Endodermal cell (in vitro differentiated cells): ENCODE data around the gene ACTR6. TPM values are rescaled to one million over a fixed set of nuclear protein-coding genes. Genes with fewer than 3 reads are reported as not detected.

Experiments
- DNase-seq: peaks from one replicate; pipeline ENCODE4 v3.0.0-alpha.2; 2017
- H3K27ac ChIP-seq: 2 replicates; pipeline ENCODE4 v1.5.1; 2013; ENCODE audit warnings: mild to moderate bottlenecking, low read depth, low read length, moderate library complexity
- H3K27me3 ChIP-seq: 2 replicates; pipeline ENCODE4 v1.6.1; 2013; ENCODE audit warnings: mild to moderate bottlenecking, low read length, moderate library complexity; ENCODE audit not compliant: insufficient read depth, control insufficient read depth, poor library complexity, severe bottlenecking
- H3K36me3 ChIP-seq: 2 replicates; pipeline ENCODE4 v1.7.0; 2013; ENCODE audit warnings: mild to moderate bottlenecking, low read length, moderate library complexity; ENCODE audit not compliant: control insufficient read depth, insufficient read depth
- H3K4me1 ChIP-seq: one replicate; pipeline ENCODE4 v1.7.0; 2013; ENCODE audit warnings: low read length; ENCODE audit not compliant: control insufficient read depth, insufficient read depth
- H3K4me3 ChIP-seq: 2 replicates; pipeline ENCODE4 v1.5.1; 2013; ENCODE audit warnings: mild to moderate bottlenecking, low read length, moderate library complexity
- H3K9ac ChIP-seq: 2 replicates; pipeline ENCODE4 v1.6.1; 2013; ENCODE audit warnings: mild to moderate bottlenecking, low read length, moderate library complexity; ENCODE audit not compliant: poor library complexity, severe bottlenecking; ENCODE audit errors: extremely low read depth
- H3K9me3 ChIP-seq: 2 replicates; pipeline ENCODE4 v1.6.1; 2013; ENCODE audit warnings: mild to moderate bottlenecking, low read length, moderate library complexity; ENCODE audit not compliant: control insufficient read depth
- H3K27ac Mint-ChIP-seq: 2 replicates; pipeline ENCODE4 v1.8.0; 2020; ENCODE audit warnings: mixed read lengths
- H3K27me3 Mint-ChIP-seq: 2 replicates; pipeline ENCODE4 v1.8.0; 2021; ENCODE audit warnings: mild to moderate bottlenecking, mixed read lengths; ENCODE audit not compliant: insufficient read depth
- H3K36me3 Mint-ChIP-seq: 2 replicates; pipeline ENCODE4 v1.8.0; 2020; ENCODE audit warnings: low read depth, mixed read lengths
- H3K4me1 Mint-ChIP-seq: 2 replicates; pipeline ENCODE4 v1.8.0; 2020; ENCODE audit warnings: mixed read lengths
- H3K4me3 Mint-ChIP-seq: 2 replicates; pipeline ENCODE4 v1.8.0; 2020; ENCODE audit warnings: mild to moderate bottlenecking, moderate library complexity, mixed read lengths
- H3K9me3 Mint-ChIP-seq: 2 replicates; pipeline ENCODE4 v1.8.0; 2020; ENCODE audit warnings: mild to moderate bottlenecking, mixed read lengths
- WGBS, 2 experiments: methylation state at CpG; one replicate each; pipeline versions ENCODE4 v1.1.5 to v1.1.7; 2013; ENCODE audit warnings: missing lambda C conversion rate in 2 of 2, mixed read lengths in 1 of 2; ENCODE audit not compliant: insufficient coverage in 1 of 2, insufficient read length in 1 of 2; 5-methylcytosine and 5-hydroxymethylcytosine counted together
- total RNA-seq, 2 donors: library from RNA; stranded (reverse); fragmentation: NEBNext Ultra II Directional in 1 of 2; extraction: Animal tissue kit (Norgen Biotek cat#: 25700) in 1 of 2; gene quantifications; 2 replicates in 1 of 2; 3 replicates in 1 of 2; pipeline ENCODE4 v1.2.1, GENCODE V29; 2021
- TF ChIP-seq, protein P1 (sequence below): fragments of 200-600 bp; sonication (generic); conservative IDR thresholded peaks from 2 replicates; pipeline ENCODE4 v1.5.0; 2021; ENCODE audit warnings: antibody characterized with exemption, mild to moderate bottlenecking

ACTR6 gene
- total RNA-seq, 2 donors from 2014 or later, result 39.4 to 47.8 TPM

DNA sequence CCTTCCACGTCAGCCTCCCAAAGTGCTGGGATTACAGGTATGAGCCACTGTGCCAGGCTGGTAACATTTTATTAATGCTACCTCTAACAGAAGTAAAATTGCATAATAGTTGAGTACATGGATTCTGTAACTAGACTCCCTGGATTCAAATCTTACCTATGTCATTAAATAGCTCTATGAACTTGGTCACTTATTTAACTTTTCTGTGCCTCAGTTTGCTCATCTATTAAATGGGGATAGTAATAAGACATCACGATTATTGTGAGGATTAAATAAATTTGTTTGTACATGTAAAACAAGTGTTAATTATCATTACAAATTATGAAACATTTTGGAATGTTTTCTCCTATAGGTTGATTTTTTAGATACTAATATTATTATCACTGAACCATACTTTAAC, 6.7 kb downstream of the ACTR6 start:
- Histone ChIP-seq H3K27me3 (no peaks in the 10 kb centered on the region), H3K9me3 (no peaks in the 10 kb centered on the region), H3K9ac (no peak overlapping the region), H3K36me3 (peaks cover 55% of the 10 kb centered on the region), H3K4me3 (no peak overlapping the region), H3K27ac (no peak overlapping the region), H3K4me1 (no peaks in the 10 kb centered on the region)
- Mint-ChIP-seq H3K4me1 (no peaks in the 10 kb centered on the region), H3K27me3 (no peaks in the 10 kb centered on the region), H3K27ac (no peak overlapping the region), H3K36me3 (peaks cover 45% of the 10 kb centered on the region), H3K9me3 (no peaks in the 10 kb centered on the region), H3K4me3 (no peak overlapping the region)
- 86% methylated on average over 1 of the region's 2 CpGs; no CpG with 5 or more reads in 1 of the 2 experiments for WGBS, 2 experiments
- TF ChIP-seq, protein P1, sequence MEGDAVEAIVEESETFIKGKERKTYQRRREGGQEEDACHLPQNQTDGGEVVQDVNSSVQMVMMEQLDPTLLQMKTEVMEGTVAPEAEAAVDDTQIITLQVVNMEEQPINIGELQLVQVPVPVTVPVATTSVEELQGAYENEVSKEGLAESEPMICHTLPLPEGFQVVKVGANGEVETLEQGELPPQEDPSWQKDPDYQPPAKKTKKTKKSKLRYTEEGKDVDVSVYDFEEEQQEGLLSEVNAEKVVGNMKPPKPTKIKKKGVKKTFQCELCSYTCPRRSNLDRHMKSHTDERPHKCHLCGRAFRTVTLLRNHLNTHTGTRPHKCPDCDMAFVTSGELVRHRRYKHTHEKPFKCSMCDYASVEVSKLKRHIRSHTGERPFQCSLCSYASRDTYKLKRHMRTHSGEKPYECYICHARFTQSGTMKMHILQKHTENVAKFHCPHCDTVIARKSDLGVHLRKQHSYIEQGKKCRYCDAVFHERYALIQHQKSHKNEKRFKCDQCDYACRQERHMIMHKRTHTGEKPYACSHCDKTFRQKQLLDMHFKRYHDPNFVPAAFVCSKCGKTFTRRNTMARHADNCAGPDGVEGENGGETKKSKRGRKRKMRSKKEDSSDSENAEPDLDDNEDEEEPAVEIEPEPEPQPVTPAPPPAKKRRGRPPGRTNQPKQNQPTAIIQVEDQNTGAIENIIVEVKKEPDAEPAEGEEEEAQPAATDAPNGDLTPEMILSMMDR, result no peak
- no peak for DNase-seq

DNA sequence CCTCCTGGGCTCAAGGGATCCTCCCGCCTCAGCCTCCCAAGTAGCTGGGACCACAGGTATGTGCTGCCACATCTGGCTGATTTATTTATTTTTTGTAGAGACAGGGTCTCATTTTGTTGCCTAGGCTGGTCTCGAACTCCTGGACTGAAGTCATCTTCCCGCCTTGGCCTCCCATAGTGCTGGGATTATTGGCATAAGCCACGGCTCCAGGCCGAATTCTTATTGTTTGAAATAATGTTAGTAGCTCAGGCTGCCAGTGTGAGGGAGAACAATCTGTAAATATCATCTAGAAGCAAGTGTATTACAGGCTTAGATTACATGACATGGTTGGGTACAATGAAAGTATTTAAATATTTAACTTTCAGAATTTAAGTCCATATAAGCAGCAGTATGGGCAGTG, 8.2 kb downstream of the ACTR6 start:
- H3K9me3 ChIP-seq, result no peaks in the 10 kb centered on the region
- TF ChIP-seq, protein P1, result no peak
- H3K27ac Mint-ChIP-seq, result no peak overlapping the region
- DNase-seq, result no peak
- H3K9me3 Mint-ChIP-seq, result no peaks in the 10 kb centered on the region
- no peaks in the 10 kb centered on the region for H3K27me3 Mint-ChIP-seq
- peaks cover 66% of the 10 kb centered on the region for H3K36me3 ChIP-seq
- H3K27me3 ChIP-seq, result no peaks in the 10 kb centered on the region
- no peak overlapping the region for H3K4me3 ChIP-seq
- H3K36me3 Mint-ChIP-seq, result peaks cover 52% of the 10 kb centered on the region
- H3K27ac ChIP-seq, result no peak overlapping the region
- no peaks in the 10 kb centered on the region for H3K4me1 Mint-ChIP-seq
- no peak overlapping the region for H3K9ac ChIP-seq
- WGBS, 2 experiments, result 92 to 94% methylated on average over 2 to 5 of the region's 5 CpGs
- H3K4me3 Mint-ChIP-seq, result no peak overlapping the region
- no peaks in the 10 kb centered on the region for H3K4me1 ChIP-seq

DNA sequence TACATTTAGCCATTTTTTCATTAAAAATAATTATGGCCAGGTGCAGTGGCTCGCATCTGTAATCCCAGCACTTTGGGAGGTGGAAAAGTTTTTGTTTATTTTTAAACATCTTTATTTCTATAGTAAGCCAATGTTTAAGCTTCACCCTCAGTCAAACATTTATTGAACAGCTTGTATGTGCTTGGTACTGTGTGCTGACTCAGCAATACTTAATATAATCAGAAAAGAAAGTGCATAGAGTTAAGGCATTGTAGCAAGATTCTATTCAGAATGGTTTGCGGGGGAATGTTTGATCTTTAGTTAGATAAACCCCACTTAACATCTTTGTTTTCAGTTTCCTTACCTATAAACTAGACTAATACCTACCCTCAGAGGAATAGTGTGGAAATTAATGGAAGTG, 11.1 kb downstream of the ACTR6 start:
- H3K36me3 Mint-ChIP-seq, result peaks cover 65% of the 10 kb centered on the region
- H3K27me3 Mint-ChIP-seq, result no peaks in the 10 kb centered on the region
- H3K4me1 Mint-ChIP-seq, result no peaks in the 10 kb centered on the region

More for the DNA sequence above, 11.1 kb downstream of the ACTR6 start:
- no peak for DNase-seq
- no peaks in the 10 kb centered on the region for H3K4me1 ChIP-seq
- H3K9me3 ChIP-seq, result no peaks in the 10 kb centered on the region
- TF ChIP-seq, protein P1, result no peak
- H3K4me3 ChIP-seq, result no peak overlapping the region
- no peak overlapping the region for H3K27ac Mint-ChIP-seq
- WGBS, 2 experiments, result no CpG with 5 or more reads among the region's 2 CpGs
- no peaks in the 10 kb centered on the region for H3K27me3 ChIP-seq
- no peak overlapping the region for H3K4me3 Mint-ChIP-seq
- peaks cover 86% of the 10 kb centered on the region for H3K36me3 ChIP-seq
- no peaks in the 10 kb centered on the region for H3K9me3 Mint-ChIP-seq
- H3K9ac ChIP-seq, result no peak overlapping the region
- H3K27ac ChIP-seq, result no peak overlapping the region
